Endodermal cell (in vitro differentiated cells): ENCODE results near the gene SON. TPM values are rescaled to one million over a fixed set of nuclear protein-coding genes. Genes with fewer than 3 reads are reported as not detected.

Experiments
- DNase-seq: peaks from one replicate; pipeline ENCODE4 v3.0.0-alpha.2; 2017
- H3K27ac ChIP-seq: 2 replicates; pipeline ENCODE4 v1.5.1; 2013; ENCODE audit warnings: mild to moderate bottlenecking, low read depth, low read length, moderate library complexity
- H3K27me3 ChIP-seq: 2 replicates; pipeline ENCODE4 v1.6.1; 2013; ENCODE audit warnings: mild to moderate bottlenecking, low read length, moderate library complexity; ENCODE audit not compliant: insufficient read depth, control insufficient read depth, poor library complexity, severe bottlenecking
- H3K36me3 ChIP-seq: 2 replicates; pipeline ENCODE4 v1.7.0; 2013; ENCODE audit warnings: mild to moderate bottlenecking, low read length, moderate library complexity; ENCODE audit not compliant: control insufficient read depth, insufficient read depth
- H3K4me1 ChIP-seq: one replicate; pipeline ENCODE4 v1.7.0; 2013; ENCODE audit warnings: low read length; ENCODE audit not compliant: control insufficient read depth, insufficient read depth
- H3K4me3 ChIP-seq: 2 replicates; pipeline ENCODE4 v1.5.1; 2013; ENCODE audit warnings: mild to moderate bottlenecking, low read length, moderate library complexity
- H3K9ac ChIP-seq: 2 replicates; pipeline ENCODE4 v1.6.1; 2013; ENCODE audit warnings: mild to moderate bottlenecking, low read length, moderate library complexity; ENCODE audit not compliant: poor library complexity, severe bottlenecking; ENCODE audit errors: extremely low read depth
- H3K9me3 ChIP-seq: 2 replicates; pipeline ENCODE4 v1.6.1; 2013; ENCODE audit warnings: mild to moderate bottlenecking, low read length, moderate library complexity; ENCODE audit not compliant: control insufficient read depth
- H3K27ac Mint-ChIP-seq: 2 replicates; pipeline ENCODE4 v1.8.0; 2020; ENCODE audit warnings: mixed read lengths
- H3K27me3 Mint-ChIP-seq: 2 replicates; pipeline ENCODE4 v1.8.0; 2021; ENCODE audit warnings: mild to moderate bottlenecking, mixed read lengths; ENCODE audit not compliant: insufficient read depth
- H3K36me3 Mint-ChIP-seq: 2 replicates; pipeline ENCODE4 v1.8.0; 2020; ENCODE audit warnings: low read depth, mixed read lengths
- H3K4me1 Mint-ChIP-seq: 2 replicates; pipeline ENCODE4 v1.8.0; 2020; ENCODE audit warnings: mixed read lengths
- H3K4me3 Mint-ChIP-seq: 2 replicates; pipeline ENCODE4 v1.8.0; 2020; ENCODE audit warnings: mild to moderate bottlenecking, moderate library complexity, mixed read lengths
- H3K9me3 Mint-ChIP-seq: 2 replicates; pipeline ENCODE4 v1.8.0; 2020; ENCODE audit warnings: mild to moderate bottlenecking, mixed read lengths
- WGBS, 2 experiments: methylation state at CpG; one replicate each; pipeline versions ENCODE4 v1.1.5 to v1.1.7; 2013; ENCODE audit warnings: missing lambda C conversion rate in 2 of 2, mixed read lengths in 1 of 2; ENCODE audit not compliant: insufficient coverage in 1 of 2, insufficient read length in 1 of 2; 5-methylcytosine and 5-hydroxymethylcytosine counted together
- total RNA-seq, 2 donors: library from RNA; stranded (reverse); fragmentation: NEBNext Ultra II Directional in 1 of 2; extraction: Animal tissue kit (Norgen Biotek cat#: 25700) in 1 of 2; gene quantifications; 2 replicates in 1 of 2; 3 replicates in 1 of 2; pipeline ENCODE4 v1.2.1, GENCODE V29; 2021
- TF ChIP-seq, protein P1 (sequence below): fragments of 200-600 bp; sonication (generic); conservative IDR thresholded peaks from 2 replicates; pipeline ENCODE4 v1.5.0; 2021; ENCODE audit warnings: antibody characterized with exemption, mild to moderate bottlenecking

Gene SON
- total RNA-seq, 2 donors from 2014 or later = 283 to 337 TPM

DNA sequence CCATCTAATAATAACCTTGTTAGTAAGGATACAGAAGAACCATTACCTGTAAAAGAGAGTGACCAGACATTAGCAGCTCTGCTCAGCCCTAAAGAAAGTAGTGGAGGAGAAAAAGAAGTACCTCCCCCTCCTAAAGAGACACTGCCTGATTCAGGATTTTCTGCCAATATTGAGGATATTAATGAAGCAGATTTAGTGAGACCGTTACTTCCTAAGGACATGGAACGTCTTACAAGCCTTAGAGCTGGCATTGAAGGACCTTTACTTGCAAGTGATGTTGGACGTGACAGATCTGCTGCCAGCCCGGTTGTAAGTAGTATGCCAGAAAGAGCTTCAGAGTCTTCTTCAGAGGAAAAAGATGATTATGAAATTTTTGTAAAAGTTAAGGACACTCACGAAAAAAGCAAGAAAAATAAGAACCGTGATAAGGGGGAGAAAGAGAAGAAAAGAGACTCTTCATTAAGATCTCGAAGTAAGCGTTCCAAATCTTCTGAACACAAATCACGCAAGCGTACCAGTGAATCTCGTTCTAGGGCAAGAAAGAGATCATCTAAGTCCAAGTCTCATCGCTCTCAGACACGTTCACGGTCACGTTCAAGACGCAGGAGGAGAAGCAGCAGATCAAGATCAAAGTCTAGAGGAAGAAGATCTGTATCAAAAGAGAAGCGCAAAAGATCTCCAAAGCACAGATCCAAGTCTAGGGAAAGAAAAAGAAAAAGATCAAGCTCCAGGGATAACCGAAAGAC lies 11.6 kb downstream of the SON start:
- TF ChIP-seq, protein P1, sequence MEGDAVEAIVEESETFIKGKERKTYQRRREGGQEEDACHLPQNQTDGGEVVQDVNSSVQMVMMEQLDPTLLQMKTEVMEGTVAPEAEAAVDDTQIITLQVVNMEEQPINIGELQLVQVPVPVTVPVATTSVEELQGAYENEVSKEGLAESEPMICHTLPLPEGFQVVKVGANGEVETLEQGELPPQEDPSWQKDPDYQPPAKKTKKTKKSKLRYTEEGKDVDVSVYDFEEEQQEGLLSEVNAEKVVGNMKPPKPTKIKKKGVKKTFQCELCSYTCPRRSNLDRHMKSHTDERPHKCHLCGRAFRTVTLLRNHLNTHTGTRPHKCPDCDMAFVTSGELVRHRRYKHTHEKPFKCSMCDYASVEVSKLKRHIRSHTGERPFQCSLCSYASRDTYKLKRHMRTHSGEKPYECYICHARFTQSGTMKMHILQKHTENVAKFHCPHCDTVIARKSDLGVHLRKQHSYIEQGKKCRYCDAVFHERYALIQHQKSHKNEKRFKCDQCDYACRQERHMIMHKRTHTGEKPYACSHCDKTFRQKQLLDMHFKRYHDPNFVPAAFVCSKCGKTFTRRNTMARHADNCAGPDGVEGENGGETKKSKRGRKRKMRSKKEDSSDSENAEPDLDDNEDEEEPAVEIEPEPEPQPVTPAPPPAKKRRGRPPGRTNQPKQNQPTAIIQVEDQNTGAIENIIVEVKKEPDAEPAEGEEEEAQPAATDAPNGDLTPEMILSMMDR = no peak
- WGBS, 2 experiments = 96 to 98% methylated on average over 18 of the region's 18 CpGs
- Histone ChIP-seq H3K9me3 (no peaks in the 10 kb centered on the region), H3K4me3 (peak overlapping the region; percentile 37), H3K27me3 (no peaks in the 10 kb centered on the region), H3K4me1 (no peaks in the 10 kb centered on the region), H3K9ac (no peak overlapping the region), H3K36me3 (peaks cover 96% of the 10 kb centered on the region), H3K27ac (no peak overlapping the region)
- H3K27ac Mint-ChIP-seq = peak overlapping the region; percentile 13
- H3K4me3 Mint-ChIP-seq = no peak overlapping the region
- peaks cover 92% of the 10 kb centered on the region for H3K36me3 Mint-ChIP-seq
- no peaks in the 10 kb centered on the region for H3K27me3 Mint-ChIP-seq
- H3K9me3 Mint-ChIP-seq = no peaks in the 10 kb centered on the region
- H3K4me1 Mint-ChIP-seq = peaks cover 6% of the 10 kb centered on the region
- DNase-seq = no peak

DNA sequence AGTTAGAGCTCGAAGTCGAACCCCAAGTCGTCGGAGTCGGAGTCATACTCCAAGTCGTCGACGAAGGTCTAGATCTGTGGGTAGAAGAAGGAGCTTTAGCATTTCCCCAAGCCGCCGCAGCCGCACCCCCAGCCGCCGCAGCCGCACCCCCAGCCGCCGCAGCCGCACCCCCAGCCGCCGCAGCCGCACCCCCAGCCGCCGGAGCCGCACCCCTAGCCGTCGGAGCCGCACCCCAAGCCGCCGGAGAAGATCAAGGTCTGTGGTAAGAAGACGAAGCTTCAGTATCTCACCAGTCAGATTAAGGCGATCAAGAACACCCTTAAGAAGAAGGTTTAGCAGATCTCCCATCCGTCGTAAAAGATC lies 12.1 kb downstream of the SON start:
- peak overlapping the region; percentile 50 for H3K4me3 ChIP-seq
- no peak overlapping the region for H3K27ac ChIP-seq
- Mint-ChIP-seq H3K36me3 (peaks cover 92% of the 10 kb centered on the region), H3K4me1 (peaks cover 6% of the 10 kb centered on the region), H3K4me3 (no peak overlapping the region), H3K27ac (no peak overlapping the region), H3K27me3 (no peaks in the 10 kb centered on the region), H3K9me3 (no peaks in the 10 kb centered on the region)
- no peaks in the 10 kb centered on the region for H3K27me3 ChIP-seq
- TF ChIP-seq, protein P1 = no peak
- no peak for DNase-seq
- peaks cover 96% of the 10 kb centered on the region for H3K36me3 ChIP-seq
- WGBS, 2 experiments = 94 to 98% methylated on average over 18 to 32 of the region's 32 CpGs
- no peak overlapping the region for H3K9ac ChIP-seq
- H3K4me1 ChIP-seq = no peaks in the 10 kb centered on the region
- H3K9me3 ChIP-seq = no peaks in the 10 kb centered on the region

DNA sequence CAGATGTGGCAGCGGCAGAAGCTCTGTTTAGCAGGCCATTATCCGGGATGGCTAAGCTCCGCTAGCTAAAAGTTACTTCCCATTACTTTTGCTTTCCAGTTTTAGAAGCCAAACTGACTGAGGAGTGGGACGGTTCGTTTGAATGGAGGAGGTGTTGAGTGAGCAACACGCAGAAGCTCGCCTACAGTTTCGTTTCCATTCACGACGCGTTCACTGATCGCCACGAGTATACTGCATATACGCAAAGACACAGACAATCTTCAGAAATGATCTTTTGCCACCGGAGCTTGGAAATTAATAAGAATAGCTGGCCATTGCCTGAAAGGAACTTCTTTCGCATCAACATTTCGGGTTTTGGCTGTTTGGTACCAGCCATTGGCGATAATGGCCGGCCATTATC lies 14.6 kb downstream of the SON start:
- H3K36me3 Mint-ChIP-seq = peaks cover 90% of the 10 kb centered on the region
- no peaks in the 10 kb centered on the region for H3K9me3 ChIP-seq
- 95 to 96% methylated on average over 16 to 17 of the region's 19 CpGs for WGBS, 2 experiments
- H3K4me3 Mint-ChIP-seq = no peak overlapping the region
- H3K4me1 ChIP-seq = no peaks in the 10 kb centered on the region
- H3K9ac ChIP-seq = no peak overlapping the region
- TF ChIP-seq, protein P1 = no peak
- no peaks in the 10 kb centered on the region for H3K27me3 ChIP-seq
- no peaks in the 10 kb centered on the region for H3K9me3 Mint-ChIP-seq
- H3K27me3 Mint-ChIP-seq = no peaks in the 10 kb centered on the region
- H3K36me3 ChIP-seq = peaks cover 93% of the 10 kb centered on the region
- H3K4me1 Mint-ChIP-seq = peaks cover 11% of the 10 kb centered on the region
- H3K27ac Mint-ChIP-seq = no peak overlapping the region
- no peak overlapping the region for H3K27ac ChIP-seq
- no peak for DNase-seq
- H3K4me3 ChIP-seq = no peak overlapping the region
